Activated T-cell treated with anti-CD3 and anti-CD28 coated beads, Interleukin-2, amount 50 U/mL, for 48 hours (primary cell): ENCODE data around the gene MYRIP.

Experiments used
- DNase-seq, 2 experiments: peaks; one replicate each; pipeline ENCODE4 v3.0.0-alpha.2; 2020

Gene MYRIP

GRCh38 chr3:39910135-39910534 is 100.7 kb downstream of the MYRIP start:
- DNase-seq = no peak

GRCh38 chr3:39910826-39911464 is 101.5 kb downstream of the MYRIP start:
- no peak for DNase-seq

GRCh38 chr3:39911465-39912309 is 102.3 kb downstream of the MYRIP start:
- no peak for DNase-seq

GRCh38 chr3:39915027-39915426 is 105.6 kb downstream of the MYRIP start:
- DNase-seq = no peak

GRCh38 chr3:39917065-39917773 is 107.8 kb downstream of the MYRIP start:
- DNase-seq = no peak

GRCh38 chr3:39919281-39919680 is 109.9 kb downstream of the MYRIP start:
- no peak for DNase-seq

GRCh38 chr3:39920271-39920670 is 110.9 kb downstream of the MYRIP start:
- no peak for DNase-seq

GRCh38 chr3:39927479-39927878 is 118.1 kb downstream of the MYRIP start:
- no peak for DNase-seq

- no peak for DNase-seq
These were observed 124.7 kb downstream of the MYRIP start for GRCh38 chr3:39933986-39934693.

- no peak for DNase-seq
These were observed 125.3 kb downstream of the MYRIP start for GRCh38 chr3:39934696-39935095.

- no peak for DNase-seq
These were observed 125.9 kb downstream of the MYRIP start for GRCh38 chr3:39935261-39935660.

GRCh38 chr3:39936848-39937247 is 127.4 kb downstream of the MYRIP start:
- no peak for DNase-seq

GRCh38 chr3:39937315-39937714 is 127.9 kb downstream of the MYRIP start:
- DNase-seq = no peak

GRCh38 chr3:39937874-39938273 is 128.5 kb downstream of the MYRIP start:
- DNase-seq = no peak

- no peak for DNase-seq
These were observed 132.5 kb downstream of the MYRIP start for GRCh38 chr3:39941931-39942330.

- DNase-seq = no peak
These were observed 151.2 kb downstream of the MYRIP start for GRCh38 chr3:39960515-39961191.

GRCh38 chr3:39961230-39961629 is 151.8 kb downstream of the MYRIP start:
- no peak for DNase-seq

GRCh38 chr3:39962581-39962980 is 153.2 kb downstream of the MYRIP start:
- DNase-seq = no peak

GRCh38 chr3:39965461-39965860 is 156.1 kb downstream of the MYRIP start:
- no peak for DNase-seq

- DNase-seq = no peak
These were observed 156.6 kb downstream of the MYRIP start for GRCh38 chr3:39965997-39966396.

- DNase-seq = no peak
These were observed 161.6 kb downstream of the MYRIP start for GRCh38 chr3:39970982-39971381.

- no peak for DNase-seq
These were observed 162.2 kb downstream of the MYRIP start for GRCh38 chr3:39971559-39972031.
